ENCODE measurements around the gene SLC5A9.
A peak's percentile ranks its signal among the peaks of the same experiment; 100 is the strongest.

The SLC5A9 gene

DNA sequence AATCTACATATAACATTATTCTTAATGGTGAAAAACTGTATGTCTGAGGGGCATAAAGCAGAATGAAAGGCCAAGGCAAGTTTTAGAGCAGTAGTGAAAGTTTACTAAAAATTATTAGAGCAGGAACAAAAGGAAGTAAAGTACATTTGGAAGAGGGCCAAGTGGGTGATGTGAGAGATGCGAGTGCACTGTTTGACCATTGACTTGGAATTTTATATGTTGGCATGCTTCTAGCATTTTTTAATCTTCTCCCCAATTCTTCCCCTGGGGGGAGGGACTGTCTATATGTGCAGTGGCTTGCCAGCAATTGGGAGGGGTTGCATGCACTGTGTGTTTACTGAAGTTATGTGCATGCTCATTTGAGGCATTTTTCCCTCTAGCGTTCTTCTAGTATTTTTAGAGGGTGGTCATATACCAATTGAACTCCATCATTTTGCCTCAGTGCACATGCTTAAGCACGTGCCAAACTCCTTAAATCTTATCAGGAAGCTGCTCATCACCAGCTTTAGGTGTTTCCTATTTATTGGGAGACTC, 36.1 kb upstream of the SLC5A9 start:
- no peaks in the 10 kb centered on the region for H3K27me3 ChIP-seq (ENCODE audit: insufficient read depth, poor library complexity, severe bottlenecking)
- H3K36me3 ChIP-seq (ENCODE audit: low read depth): no peaks in the 10 kb centered on the region
- no peak overlapping the region for H3K4me3 ChIP-seq (ENCODE audit: severe bottlenecking)
- H3K27ac ChIP-seq (ENCODE audit: poor library complexity, severe bottlenecking): no peak overlapping the region
- DNase-seq (ENCODE audit: low spot score) (no peak), ATAC-seq (ENCODE audit: low read depth) (no peak)
- no peaks in the 10 kb centered on the region for H3K4me1 ChIP-seq (ENCODE audit: insufficient read depth, poor library complexity, severe bottlenecking)
- peaks cover 18% of the 10 kb centered on the region for H3K9me3 ChIP-seq (ENCODE audit: severe bottlenecking)
- TF ChIP-seq, protein P1, sequence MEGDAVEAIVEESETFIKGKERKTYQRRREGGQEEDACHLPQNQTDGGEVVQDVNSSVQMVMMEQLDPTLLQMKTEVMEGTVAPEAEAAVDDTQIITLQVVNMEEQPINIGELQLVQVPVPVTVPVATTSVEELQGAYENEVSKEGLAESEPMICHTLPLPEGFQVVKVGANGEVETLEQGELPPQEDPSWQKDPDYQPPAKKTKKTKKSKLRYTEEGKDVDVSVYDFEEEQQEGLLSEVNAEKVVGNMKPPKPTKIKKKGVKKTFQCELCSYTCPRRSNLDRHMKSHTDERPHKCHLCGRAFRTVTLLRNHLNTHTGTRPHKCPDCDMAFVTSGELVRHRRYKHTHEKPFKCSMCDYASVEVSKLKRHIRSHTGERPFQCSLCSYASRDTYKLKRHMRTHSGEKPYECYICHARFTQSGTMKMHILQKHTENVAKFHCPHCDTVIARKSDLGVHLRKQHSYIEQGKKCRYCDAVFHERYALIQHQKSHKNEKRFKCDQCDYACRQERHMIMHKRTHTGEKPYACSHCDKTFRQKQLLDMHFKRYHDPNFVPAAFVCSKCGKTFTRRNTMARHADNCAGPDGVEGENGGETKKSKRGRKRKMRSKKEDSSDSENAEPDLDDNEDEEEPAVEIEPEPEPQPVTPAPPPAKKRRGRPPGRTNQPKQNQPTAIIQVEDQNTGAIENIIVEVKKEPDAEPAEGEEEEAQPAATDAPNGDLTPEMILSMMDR (IDR thresholded peaks at IDR 0.05; ENCODE audit: poor library complexity, severe bottlenecking): no peak

DNA sequence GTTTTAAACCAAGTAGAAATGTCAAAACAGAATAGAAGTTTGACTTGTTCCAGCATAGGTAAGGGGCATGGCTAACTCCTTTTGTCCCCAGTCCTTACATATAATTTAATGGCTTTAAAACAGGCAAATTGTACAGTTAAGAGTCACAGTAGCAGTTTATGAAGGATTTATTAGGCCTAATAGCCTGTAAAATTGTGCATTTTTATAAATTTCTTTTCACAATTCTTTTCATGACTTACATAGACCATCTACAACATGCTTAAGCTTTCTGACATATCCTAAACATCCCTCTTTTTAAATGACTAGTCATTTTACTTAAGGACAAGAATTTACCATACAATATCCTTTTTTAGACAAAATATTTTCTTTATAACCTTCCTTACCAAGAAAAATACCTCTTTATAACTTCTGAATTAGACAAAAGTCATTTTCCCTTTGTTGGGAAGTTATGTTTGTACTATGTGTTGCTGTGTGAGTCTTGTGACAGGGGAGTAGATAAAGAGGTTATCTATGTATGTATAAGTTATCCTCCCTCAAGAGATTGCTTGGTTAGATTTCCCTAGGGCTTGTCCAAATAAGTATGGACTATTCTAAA, 34.5 kb upstream of the SLC5A9 start:
- Histone ChIP-seq H3K27ac (ENCODE audit: poor library complexity, severe bottlenecking) (no peak overlapping the region), H3K27me3 (ENCODE audit: insufficient read depth, poor library complexity, severe bottlenecking) (no peaks in the 10 kb centered on the region), H3K4me3 (ENCODE audit: severe bottlenecking) (no peak overlapping the region), H3K4me1 (ENCODE audit: insufficient read depth, poor library complexity, severe bottlenecking) (no peaks in the 10 kb centered on the region), H3K36me3 (ENCODE audit: low read depth) (no peaks in the 10 kb centered on the region), H3K9me3 (ENCODE audit: severe bottlenecking) (peaks cover 18% of the 10 kb centered on the region)
- TF ChIP-seq, protein P1 (IDR thresholded peaks at IDR 0.05; ENCODE audit: poor library complexity, severe bottlenecking): no peak
- ATAC-seq (ENCODE audit: low read depth) (no peak), DNase-seq (ENCODE audit: low spot score) (no peak)

DNA sequence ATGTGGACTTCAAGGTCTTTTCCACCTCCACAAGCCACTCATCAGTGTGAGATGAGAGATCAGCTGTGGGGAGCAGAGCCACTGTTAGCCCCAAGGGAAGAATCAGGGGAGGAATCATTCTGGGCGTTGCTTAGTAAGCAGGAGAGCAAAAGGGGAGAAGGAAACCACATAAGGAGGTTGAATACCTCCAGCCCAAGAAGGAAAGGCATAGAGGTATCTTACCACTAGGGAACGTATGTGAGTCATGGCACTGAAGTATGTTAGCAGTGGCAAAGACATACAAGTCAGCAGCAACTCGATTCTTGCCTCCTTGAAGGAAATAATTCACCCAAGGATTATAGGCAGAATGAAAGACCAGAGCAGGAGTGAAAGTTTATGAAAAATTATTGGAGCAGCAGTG, 31.6 kb upstream of the SLC5A9 start:
- Histone ChIP-seq H3K4me3 (ENCODE audit: severe bottlenecking) (no peak overlapping the region), H3K36me3 (ENCODE audit: low read depth) (no peaks in the 10 kb centered on the region), H3K4me1 (ENCODE audit: insufficient read depth, poor library complexity, severe bottlenecking) (no peaks in the 10 kb centered on the region), H3K27me3 (ENCODE audit: insufficient read depth, poor library complexity, severe bottlenecking) (no peaks in the 10 kb centered on the region), H3K9me3 (ENCODE audit: severe bottlenecking) (peaks cover 18% of the 10 kb centered on the region), H3K27ac (ENCODE audit: poor library complexity, severe bottlenecking) (no peak overlapping the region)
- no peak for DNase-seq (ENCODE audit: low spot score)
- TF ChIP-seq, protein P1 (IDR thresholded peaks at IDR 0.05; ENCODE audit: poor library complexity, severe bottlenecking): no peak
- ATAC-seq (ENCODE audit: low read depth): no peak

DNA sequence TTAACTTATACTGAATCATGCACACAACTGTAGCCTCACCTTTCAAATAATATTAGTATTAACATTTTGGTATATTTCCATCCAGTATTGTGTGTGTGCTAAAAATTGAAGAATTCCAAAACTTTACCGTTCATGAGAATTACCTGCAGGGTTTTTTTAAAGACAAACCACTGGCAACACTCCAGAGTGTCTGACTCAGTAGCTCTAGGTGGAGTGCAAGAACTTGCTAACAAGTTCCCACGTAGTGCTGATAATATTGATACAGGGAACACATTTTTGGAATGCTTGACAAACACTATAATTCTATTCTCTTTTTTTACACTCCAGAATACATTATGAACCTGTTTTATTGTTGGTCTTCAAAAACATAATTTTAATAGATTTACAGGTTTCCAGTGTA, 27.7 kb upstream of the SLC5A9 start:
- Histone ChIP-seq H3K27me3 (ENCODE audit: insufficient read depth, poor library complexity, severe bottlenecking) (no peaks in the 10 kb centered on the region), H3K4me1 (ENCODE audit: insufficient read depth, poor library complexity, severe bottlenecking) (no peaks in the 10 kb centered on the region), H3K9me3 (ENCODE audit: severe bottlenecking) (no peaks in the 10 kb centered on the region), H3K27ac (ENCODE audit: poor library complexity, severe bottlenecking) (no peak overlapping the region), H3K4me3 (ENCODE audit: severe bottlenecking) (no peak overlapping the region), H3K36me3 (ENCODE audit: low read depth) (no peaks in the 10 kb centered on the region)
- DNase-seq (ENCODE audit: low spot score) (no peak), ATAC-seq (ENCODE audit: low read depth) (peak; percentile 49; the same call in 1 of the 3 replicates)
- TF ChIP-seq, protein P1 (IDR thresholded peaks at IDR 0.05; ENCODE audit: poor library complexity, severe bottlenecking): no peak

DNA sequence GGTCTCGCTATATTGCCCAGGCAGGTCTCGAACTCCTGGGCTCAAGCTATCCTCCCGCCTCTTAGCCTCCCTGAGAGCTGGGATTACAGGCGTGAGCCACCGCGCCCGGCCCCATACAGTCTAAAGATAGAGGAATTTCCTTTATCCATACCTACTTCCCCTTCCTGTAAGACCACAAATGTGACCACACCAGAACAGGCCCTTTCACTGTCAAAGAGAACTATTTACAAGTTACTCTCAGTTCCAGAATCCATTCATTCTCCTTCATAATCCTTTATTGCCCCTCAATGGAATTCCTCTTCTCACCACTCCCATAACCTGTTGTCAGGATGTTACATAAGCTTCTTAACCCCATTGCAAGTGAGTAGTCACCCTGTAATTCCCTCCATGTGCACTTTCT, 26.3 kb upstream of the SLC5A9 start:
- H3K4me1 ChIP-seq (ENCODE audit: insufficient read depth, poor library complexity, severe bottlenecking): no peaks in the 10 kb centered on the region
- DNase-seq (ENCODE audit: low spot score) (no peak), ATAC-seq (ENCODE audit: low read depth) (peak; percentile 27; the same call in 2 of the 3 replicates)
- TF ChIP-seq, protein P1 (IDR thresholded peaks at IDR 0.05; ENCODE audit: poor library complexity, severe bottlenecking): no peak
- H3K4me3 ChIP-seq (ENCODE audit: severe bottlenecking): no peak overlapping the region
- no peaks in the 10 kb centered on the region for H3K9me3 ChIP-seq (ENCODE audit: severe bottlenecking)
- no peak overlapping the region for H3K27ac ChIP-seq (ENCODE audit: poor library complexity, severe bottlenecking)
- H3K27me3 ChIP-seq (ENCODE audit: insufficient read depth, poor library complexity, severe bottlenecking): no peaks in the 10 kb centered on the region
- no peaks in the 10 kb centered on the region for H3K36me3 ChIP-seq (ENCODE audit: low read depth)
